ENCODE results near the gene FGD3.

DNA sequence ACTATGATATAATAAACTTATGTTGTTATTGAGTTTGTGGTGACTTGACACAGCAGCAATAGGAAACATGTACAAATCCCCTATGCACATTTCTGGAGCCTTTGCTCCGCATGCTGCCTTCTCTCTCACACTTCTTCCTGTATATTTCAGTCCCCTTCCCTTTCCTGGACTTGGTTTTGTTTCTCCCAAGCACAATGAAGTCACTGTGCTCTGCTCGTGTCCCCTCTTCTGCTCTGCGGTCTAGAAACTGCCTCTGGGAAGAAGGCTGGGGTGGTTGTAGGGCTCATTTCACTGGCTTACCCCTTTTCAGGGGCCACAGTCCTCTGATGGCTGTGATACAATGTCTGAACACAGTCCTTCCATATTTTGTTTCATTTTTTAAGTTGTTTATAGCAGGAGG is 15.7 kb upstream of the FGD3 start:
- TF ChIP-seq POLR2A (IDR thresholded peaks at IDR 0.05) (no peak), CTCF (IDR thresholded peaks at IDR 0.05) (no peak), POLR2AphosphoS5 (IDR thresholded peaks at IDR 0.05) (no peak), EP300 (IDR thresholded peaks at IDR 0.05) (no peak)

Measured in upper lobe of left lung (tissue), 4 donors.